Neural progenitor cell (in vitro differentiated cells): ENCODE data around the gene RSBN1L. TPM values are rescaled to one million over a fixed set of nuclear protein-coding genes. Genes with fewer than 3 reads are reported as not detected.

Experiments
- DNase-seq: peaks from one replicate; pipeline ENCODE4 v3.0.0-alpha.2; 2016; ENCODE audit warnings: low spot score
- H2AFZ ChIP-seq: fragments of 200-600 bp; sonication (generic); replicated peaks from 2 replicates; pipeline ENCODE4 v1.6.1; 2016; ENCODE audit warnings: antibody characterized with exemption
- H3F3A ChIP-seq: fragments of 200-600 bp; sonication (generic); 2 replicates; pipeline ENCODE4 v1.6.1; 2016; ENCODE audit warnings: antibody characterized with exemption, low read depth
- H3K27ac ChIP-seq: fragments of 200-600 bp; sonication (generic); 2 replicates; pipeline ENCODE4 v1.5.1; 2016; ENCODE audit warnings: mild to moderate bottlenecking
- H3K27me3 ChIP-seq: fragments of 200-600 bp; sonication (generic); 2 replicates; pipeline ENCODE4 v1.6.1; 2016; ENCODE audit warnings: mild to moderate bottlenecking, moderate library complexity
- H3K36me3 ChIP-seq: fragments of 200-600 bp; sonication (generic); 2 replicates; pipeline ENCODE4 v1.5.1; 2016
- H3K4me1 ChIP-seq: fragments of 200-600 bp; sonication (generic); 2 replicates; pipeline ENCODE4 v1.6.1; 2016; ENCODE audit warnings: mixed run types
- H3K4me2 ChIP-seq: fragments of 200-600 bp; sonication (generic); 2 replicates; pipeline ENCODE4 v1.6.1; 2016
- H3K4me3 ChIP-seq: fragments of 200-600 bp; sonication (generic); 2 replicates; pipeline ENCODE4 v1.5.1; 2016
- H3K79me2 ChIP-seq: fragments of 200-600 bp; sonication (generic); 2 replicates; pipeline ENCODE4 v1.6.1; 2016; ENCODE audit warnings: low read depth
- H3K9ac ChIP-seq: fragments of 200-600 bp; sonication (generic); 2 replicates; pipeline ENCODE4 v1.6.1; 2016
- H3K9me3 ChIP-seq: fragments of 200-600 bp; sonication (generic); 2 replicates; pipeline ENCODE4 v1.5.1; 2016; ENCODE audit warnings: low read depth
- H4K20me1 ChIP-seq: fragments of 200-600 bp; sonication (generic); 2 replicates; pipeline ENCODE4 v1.6.1; 2016; ENCODE audit warnings: low read depth
- H3K27ac Mint-ChIP-seq: 3 replicates; pipeline ENCODE4 v1.8.0; 2021; ENCODE audit warnings: mixed read lengths
- H3K27me3 Mint-ChIP-seq: 2 replicates; pipeline ENCODE4 v1.8.0; 2022; ENCODE audit warnings: low read depth, mild to moderate bottlenecking, inconsistent platforms, moderate library complexity, mixed read lengths; ENCODE audit not compliant: insufficient read depth
- H3K36me3 Mint-ChIP-seq: 3 replicates; pipeline ENCODE4 v1.8.0; 2021; ENCODE audit warnings: mixed read lengths
- H3K4me1 Mint-ChIP-seq: 3 replicates; pipeline ENCODE4 v1.8.0; 2021; ENCODE audit warnings: mixed read lengths
- H3K4me3 Mint-ChIP-seq: 3 replicates; pipeline ENCODE4 v1.8.0; 2021; ENCODE audit warnings: mild to moderate bottlenecking, moderate library complexity, mixed read lengths
- H3K9me3 Mint-ChIP-seq: 3 replicates; pipeline ENCODE4 v1.8.0; 2020; ENCODE audit warnings: mixed read lengths
- CTCF ChIP-seq: fragments of 200-600 bp; sonication (generic); IDR thresholded peaks from 2 replicates; pipeline ENCODE4 v1.5.1; 2017; ENCODE audit warnings: antibody characterized with exemption, mild to moderate bottlenecking
- EZH2 ChIP-seq: fragments of 200-600 bp; sonication (generic); IDR thresholded peaks from 2 replicates; pipeline ENCODE4 v1.6.1; 2017; ENCODE audit warnings: antibody characterized with exemption, mild to moderate bottlenecking, moderate library complexity
- EZH2phosphoT487 ChIP-seq: fragments of 200-600 bp; sonication (generic); IDR thresholded peaks from 2 replicates; pipeline ENCODE4 v1.6.1; 2017; ENCODE audit warnings: antibody characterized with exemption
- total RNA-seq: library from RNA; depleted of rRNA; stranded (reverse); fragments of >200 nt; gene quantifications from 2 replicates; pipeline ENCODE4 v1.2.3, GENCODE V29; 2015; ENCODE audit warnings: low replicate concordance

The RSBN1L gene
- total RNA-seq, 1 donor from 2014 or later: 25.0 TPM

- no peaks in the 10 kb centered on the region for H3K9me3 ChIP-seq
- no peak overlapping the region for H3K4me3 ChIP-seq
- no peaks in the 10 kb centered on the region for H3K27me3 ChIP-seq
- Mint-ChIP-seq H3K27ac (no peak overlapping the region), H3K9me3 (no peaks in the 10 kb centered on the region), H3K4me1 (peaks cover 3% of the 10 kb centered on the region), H3K4me3 (no peak overlapping the region), H3K27me3 (peaks cover 2% of the 10 kb centered on the region), H3K36me3 (peaks cover 19% of the 10 kb centered on the region)
- H2AFZ ChIP-seq: no peak overlapping the region
- no peaks in the 10 kb centered on the region for H3F3A ChIP-seq
- peaks cover 4% of the 10 kb centered on the region for H3K36me3 ChIP-seq
- H3K79me2 ChIP-seq: peaks cover 73% of the 10 kb centered on the region
- TF ChIP-seq CTCF (no peak), EZH2phosphoT487 (no peak), EZH2 (no peak)
- DNase-seq: no peak
- no peak overlapping the region for H3K9ac ChIP-seq
- no peaks in the 10 kb centered on the region for H3K4me1 ChIP-seq
- peaks cover 20% of the 10 kb centered on the region for H4K20me1 ChIP-seq
- H3K27ac ChIP-seq: no peak overlapping the region
- H3K4me2 ChIP-seq: no peak overlapping the region
Observed at GRCh38 chr7:77735457-77735856, 39.2 kb downstream of the RSBN1L start.

GRCh38 chr7:77736991-77737390 is 40.7 kb downstream of the RSBN1L start:
- Histone ChIP-seq H3K36me3 (peaks cover 4% of the 10 kb centered on the region), H2AFZ (no peak overlapping the region), H3K9ac (no peak overlapping the region), H3K4me1 (no peaks in the 10 kb centered on the region), H3K4me3 (no peak overlapping the region), H3K4me2 (no peak overlapping the region), H3F3A (no peaks in the 10 kb centered on the region), H3K27ac (peak overlapping the region; percentile 39), H4K20me1 (peaks cover 16% of the 10 kb centered on the region), H3K27me3 (no peaks in the 10 kb centered on the region), H3K9me3 (no peaks in the 10 kb centered on the region), H3K79me2 (peaks cover 58% of the 10 kb centered on the region)
- Mint-ChIP-seq H3K4me3 (no peak overlapping the region), H3K27ac (no peak overlapping the region), H3K36me3 (peaks cover 19% of the 10 kb centered on the region), H3K4me1 (peaks cover 2% of the 10 kb centered on the region), H3K27me3 (peaks cover 2% of the 10 kb centered on the region), H3K9me3 (no peaks in the 10 kb centered on the region)
- TF ChIP-seq EZH2phosphoT487: no peak
- TF ChIP-seq EZH2: no peak
- TF ChIP-seq CTCF: no peak
- DNase-seq: no peak

GRCh38 chr7:77738382-77738781 is 42.1 kb downstream of the RSBN1L start:
- Histone ChIP-seq H3K79me2 (peaks cover 46% of the 10 kb centered on the region), H3K4me3 (no peak overlapping the region), H4K20me1 (peaks cover 16% of the 10 kb centered on the region), H3F3A (no peaks in the 10 kb centered on the region), H3K36me3 (peaks cover 4% of the 10 kb centered on the region), H3K9me3 (no peaks in the 10 kb centered on the region), H3K4me1 (no peaks in the 10 kb centered on the region), H3K9ac (no peak overlapping the region), H3K27ac (no peak overlapping the region), H3K4me2 (no peak overlapping the region), H3K27me3 (no peaks in the 10 kb centered on the region), H2AFZ (no peak overlapping the region)
- peaks cover 2% of the 10 kb centered on the region for H3K4me1 Mint-ChIP-seq
- H3K27me3 Mint-ChIP-seq: peaks cover 5% of the 10 kb centered on the region
- no peak for DNase-seq
- TF ChIP-seq EZH2 (no peak), CTCF (no peak), EZH2phosphoT487 (no peak)
- no peaks in the 10 kb centered on the region for H3K9me3 Mint-ChIP-seq
- H3K4me3 Mint-ChIP-seq: no peak overlapping the region
- peaks cover 22% of the 10 kb centered on the region for H3K36me3 Mint-ChIP-seq
- no peak overlapping the region for H3K27ac Mint-ChIP-seq

GRCh38 chr7:77738871-77739270 is 42.6 kb downstream of the RSBN1L start:
- H3K36me3 ChIP-seq: peaks cover 4% of the 10 kb centered on the region
- no peak overlapping the region for H3K27ac ChIP-seq
- Mint-ChIP-seq H3K9me3 (no peaks in the 10 kb centered on the region), H3K36me3 (peaks cover 26% of the 10 kb centered on the region), H3K27me3 (peaks cover 5% of the 10 kb centered on the region), H3K27ac (no peak overlapping the region), H3K4me1 (peaks cover 2% of the 10 kb centered on the region), H3K4me3 (no peak overlapping the region)
- H2AFZ ChIP-seq: no peak overlapping the region
- H3F3A ChIP-seq: no peaks in the 10 kb centered on the region
- no peak overlapping the region for H3K4me3 ChIP-seq
- peaks cover 46% of the 10 kb centered on the region for H3K79me2 ChIP-seq
- no peak overlapping the region for H3K9ac ChIP-seq
- H3K4me2 ChIP-seq: no peak overlapping the region
- H4K20me1 ChIP-seq: peaks cover 12% of the 10 kb centered on the region
- no peaks in the 10 kb centered on the region for H3K9me3 ChIP-seq
- no peak for DNase-seq
- no peaks in the 10 kb centered on the region for H3K27me3 ChIP-seq
- H3K4me1 ChIP-seq: no peaks in the 10 kb centered on the region
- no peak for TF ChIP-seq EZH2phosphoT487
- TF ChIP-seq CTCF: no peak
- TF ChIP-seq EZH2: no peak
